GM19351 (cell line): ENCODE measurements around the gene RNFT2.

ENCODE experiments used
- ATAC-seq: cut with Tn5 transposase; IDR thresholded peaks from one replicate; pipeline ENCODE4 v1.9.1; 2021; ENCODE audit warnings: mild to moderate bottlenecking, moderate library complexity; ENCODE audit not compliant: unreplicated experiment

The RNFT2 gene

DNA sequence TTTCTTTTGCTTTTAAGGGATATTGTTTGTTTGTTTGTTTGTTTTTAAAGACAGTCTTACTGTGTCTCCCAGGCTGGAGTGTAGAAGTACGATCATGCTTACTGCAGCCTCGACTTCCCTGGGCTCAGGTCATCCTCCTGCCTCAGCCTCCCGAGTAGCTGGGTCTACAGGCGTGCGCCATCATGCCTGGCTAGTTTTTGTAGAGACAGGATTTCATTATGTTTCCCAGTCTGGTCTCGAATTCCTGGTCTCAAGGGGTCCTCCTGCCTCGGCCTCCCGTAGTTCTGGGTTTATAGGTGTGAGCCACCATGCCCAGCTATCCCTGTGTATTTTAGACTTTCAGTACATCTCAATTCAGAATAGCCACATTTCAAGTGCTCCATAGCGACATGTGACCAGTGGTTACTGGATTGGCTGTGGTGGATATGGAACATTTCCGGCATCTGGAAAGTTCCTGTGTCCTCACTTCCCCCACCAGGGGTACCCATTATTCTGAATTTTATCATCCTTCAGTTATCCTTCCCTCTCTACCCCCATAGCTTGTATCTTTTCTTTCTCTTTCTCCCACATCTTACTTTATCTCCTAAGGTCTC lies 82.0 kb downstream of the RNFT2 start:
- no peak for ATAC-seq

DNA sequence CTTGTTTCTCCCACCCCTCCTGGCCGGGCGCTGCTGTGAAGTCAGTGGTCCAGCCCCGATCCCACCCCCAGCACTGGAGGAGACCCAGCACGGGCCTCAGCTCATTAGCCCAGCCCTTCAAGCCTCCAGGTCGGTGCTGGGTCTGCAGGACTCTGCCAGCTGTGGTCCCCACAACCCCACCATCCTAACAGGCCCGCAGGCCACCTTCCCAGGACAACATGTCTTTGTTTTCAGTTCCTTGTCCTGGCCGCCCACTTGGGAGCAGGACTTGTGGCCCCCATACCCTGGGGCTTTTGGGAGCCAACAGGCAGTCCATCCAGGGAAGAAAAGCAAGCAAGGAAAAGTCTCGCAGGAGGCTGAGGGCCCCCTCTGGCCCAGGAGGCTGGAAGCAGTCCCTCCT lies 83.2 kb downstream of the RNFT2 start:
- no peak for ATAC-seq

DNA sequence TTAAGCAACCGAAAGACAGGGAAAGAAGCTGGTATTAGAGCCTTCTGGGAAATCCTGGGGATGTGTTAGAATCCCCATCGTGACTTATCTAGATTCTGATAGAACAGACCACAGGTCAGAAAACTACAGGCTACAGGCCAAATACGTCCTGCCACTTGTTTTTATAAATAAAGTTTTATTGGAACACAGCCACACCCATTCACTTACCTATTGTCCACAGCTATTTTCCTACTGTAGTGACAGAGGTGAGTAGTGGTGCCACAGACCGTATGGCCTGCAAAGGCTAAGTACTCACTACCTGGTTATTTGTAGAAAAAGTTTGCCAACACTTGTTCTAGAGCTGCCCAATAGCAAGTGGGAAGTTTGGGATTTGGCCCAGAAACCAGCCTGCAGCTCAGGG lies 89.3 kb downstream of the RNFT2 start:
- no peak for ATAC-seq

DNA sequence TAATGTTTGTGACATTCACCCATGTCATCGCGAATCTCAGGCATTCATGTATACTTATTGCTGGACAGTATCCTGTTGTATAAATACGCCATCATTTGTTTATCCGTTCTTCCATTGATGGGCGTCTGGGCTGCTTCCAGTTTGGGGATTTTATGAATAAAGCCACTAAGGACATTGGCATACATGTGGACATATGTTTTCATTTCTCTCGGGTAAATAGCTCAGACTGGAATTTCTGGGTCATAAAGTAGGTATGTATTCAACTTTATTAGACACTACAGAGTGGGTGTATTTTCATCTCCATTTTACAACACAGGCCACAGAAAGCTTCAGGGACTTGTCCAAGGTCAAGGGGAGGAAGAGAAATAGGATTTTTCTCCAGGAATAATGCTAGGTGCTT lies 94.2 kb downstream of the RNFT2 start:
- no peak for ATAC-seq

DNA sequence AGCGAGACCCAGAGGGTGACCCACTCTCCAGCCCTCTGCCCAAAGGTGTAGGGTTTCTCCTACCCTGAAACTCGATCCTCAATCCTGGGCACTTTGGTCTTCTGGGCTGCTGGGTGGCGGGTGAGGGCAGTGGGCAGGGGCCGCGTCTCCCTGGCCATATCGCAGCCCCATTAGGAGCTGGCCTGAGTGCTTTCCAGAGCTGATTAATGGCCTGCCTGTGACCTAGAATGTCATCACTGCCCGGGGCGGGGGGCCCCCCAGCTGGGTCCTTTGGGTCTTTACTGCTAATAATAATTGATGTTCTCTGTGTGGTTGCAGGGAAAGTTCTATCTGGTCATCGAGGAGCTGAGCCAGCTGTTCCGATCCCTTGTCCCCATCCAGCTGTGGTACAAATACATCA lies 95.4 kb downstream of the RNFT2 start:
- ATAC-seq, result no peak

DNA sequence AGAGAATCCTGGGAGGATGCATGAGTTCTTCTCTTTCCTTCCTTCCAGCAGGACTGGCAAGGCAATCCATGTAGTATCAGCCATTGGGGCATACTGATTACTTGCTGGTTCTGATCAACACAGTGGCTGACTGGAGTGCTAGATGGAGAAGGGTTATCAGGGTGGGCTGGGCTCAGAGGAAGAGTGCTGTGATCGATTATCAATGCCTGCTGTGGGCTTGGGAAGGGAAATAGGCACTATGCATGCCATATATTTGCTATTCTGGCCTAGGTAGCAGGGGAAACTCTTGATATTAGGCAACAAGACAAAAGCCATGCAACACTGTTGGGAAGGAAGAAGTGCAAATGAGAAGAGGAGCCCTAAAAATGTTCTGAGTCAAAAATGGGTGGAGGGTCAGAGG lies 97.4 kb downstream of the RNFT2 start:
- ATAC-seq, result no peak

DNA sequence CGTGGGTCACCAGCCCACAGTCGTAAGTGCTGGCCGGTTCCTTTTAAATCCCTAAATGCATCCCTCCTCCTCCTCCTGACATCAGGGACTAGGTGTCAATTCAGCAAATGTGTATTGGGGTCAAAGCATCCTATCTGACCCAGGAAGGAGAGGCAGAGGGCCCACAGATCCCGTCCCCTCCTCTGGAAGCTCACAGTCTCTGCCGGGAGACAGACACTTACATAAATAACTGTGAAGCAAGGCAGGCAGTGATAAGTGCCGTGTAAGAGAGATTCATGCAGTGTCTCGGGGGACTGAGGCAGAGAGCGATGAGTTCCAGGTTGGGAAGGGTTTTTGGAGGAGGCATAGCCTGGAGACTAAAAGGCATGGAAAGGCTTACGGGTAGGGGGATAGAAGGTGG lies 99.0 kb downstream of the RNFT2 start:
- ATAC-seq, result no peak

DNA sequence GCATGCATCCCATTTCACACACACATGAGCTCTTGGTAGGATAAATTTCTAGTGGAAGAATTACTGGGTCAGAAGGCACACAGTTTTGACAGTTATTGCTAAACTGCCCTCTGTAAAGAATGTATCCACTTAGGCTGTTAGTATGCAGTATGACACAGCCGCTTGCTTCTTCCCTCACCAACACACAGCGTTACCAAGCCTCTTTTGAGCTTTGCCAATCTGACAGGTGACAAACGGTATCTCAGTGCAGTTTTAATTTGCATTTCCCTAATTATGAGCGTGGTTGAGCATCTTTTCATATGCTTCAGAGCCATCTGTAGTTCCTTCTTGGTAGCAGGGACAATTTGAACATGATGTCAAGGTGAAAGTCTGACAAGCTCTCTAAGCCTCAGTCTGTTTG lies 100.2 kb downstream of the RNFT2 start:
- no peak for ATAC-seq

DNA sequence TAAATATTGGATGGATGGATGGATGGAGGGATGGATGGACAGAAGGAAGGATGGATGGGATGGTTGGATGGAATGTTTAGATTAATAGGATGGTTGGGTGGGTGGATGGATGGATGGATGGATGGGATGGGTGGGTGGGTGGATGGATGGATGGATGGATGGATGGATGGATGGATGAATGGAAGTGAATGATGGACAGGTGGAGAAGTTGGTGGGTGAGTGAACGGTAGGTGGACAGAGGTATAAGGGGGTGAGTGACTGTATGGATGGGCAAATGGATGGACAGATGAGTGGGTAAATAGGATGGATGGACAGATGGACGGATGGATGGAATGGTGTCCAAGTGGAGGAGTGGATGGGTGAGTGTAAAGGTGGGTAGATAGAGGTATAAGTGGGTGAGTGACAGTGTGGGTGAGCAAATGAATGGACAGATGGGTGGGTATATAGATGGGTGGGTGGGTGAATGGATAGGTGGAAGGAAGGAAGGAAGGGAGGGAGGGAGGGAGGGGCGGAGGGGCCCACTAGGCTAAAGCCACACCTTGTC lies 101.2 kb downstream of the RNFT2 start:
- no peak for ATAC-seq

DNA sequence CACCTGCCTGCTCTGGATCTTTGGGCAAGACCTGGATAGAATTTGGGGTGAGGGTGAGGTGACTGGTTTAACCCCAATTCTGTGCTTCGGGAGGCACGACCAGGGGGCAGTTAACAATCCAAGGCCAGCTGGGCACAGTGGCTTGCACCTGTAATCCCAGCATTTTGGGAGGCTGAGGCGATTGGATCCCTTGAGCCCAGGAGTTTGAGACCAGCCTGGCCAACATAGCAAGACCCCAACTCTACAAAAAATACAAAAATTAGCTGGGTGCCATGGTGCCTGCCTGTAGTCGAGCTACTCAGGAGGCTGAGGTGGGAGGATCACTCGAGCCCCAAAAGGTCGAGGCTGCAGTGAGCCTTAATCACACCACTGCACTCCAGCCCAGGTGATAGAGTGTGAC lies 105.0 kb downstream of the RNFT2 start:
- ATAC-seq, result no peak

DNA sequence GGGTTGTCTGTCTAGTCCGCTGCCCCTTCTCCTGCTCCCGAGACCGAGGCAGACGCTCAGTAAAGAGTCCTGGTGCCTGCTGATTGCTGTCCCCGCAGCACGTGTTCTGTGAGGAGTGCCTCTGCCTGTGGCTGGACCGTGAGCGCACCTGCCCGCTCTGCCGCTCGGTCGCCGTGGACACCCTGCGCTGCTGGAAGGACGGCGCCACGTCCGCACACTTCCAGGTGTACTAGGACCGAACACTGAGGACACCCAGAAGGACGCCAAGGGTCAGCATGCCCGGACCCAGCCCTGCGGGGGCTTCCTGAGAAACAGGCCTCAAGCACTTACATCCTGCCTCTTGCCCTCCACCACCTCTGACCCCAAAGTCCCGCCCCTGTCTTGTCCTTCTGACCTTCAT lies 111.1 kb downstream of the RNFT2 start:
- ATAC-seq, result no peak

DNA sequence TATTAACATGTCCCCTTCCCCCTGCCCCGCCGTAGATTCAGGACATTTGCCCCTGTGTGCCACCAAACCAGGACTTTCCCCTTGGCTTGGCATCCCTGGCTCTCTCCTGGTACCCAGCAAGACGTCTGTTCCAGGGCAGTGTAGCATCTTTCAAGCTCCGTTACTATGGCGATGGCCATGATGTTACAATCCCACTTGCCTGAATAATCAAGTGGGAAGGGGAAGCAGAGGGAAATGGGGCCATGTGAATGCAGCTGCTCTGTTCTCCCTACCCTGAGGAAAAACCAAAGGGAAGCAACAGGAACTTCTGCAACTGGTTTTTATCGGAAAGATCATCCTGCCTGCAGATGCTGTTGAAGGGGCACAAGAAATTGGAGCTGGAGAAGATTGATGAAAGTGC lies 114.2 kb downstream of the RNFT2 start:
- ATAC-seq, result no peak

DNA sequence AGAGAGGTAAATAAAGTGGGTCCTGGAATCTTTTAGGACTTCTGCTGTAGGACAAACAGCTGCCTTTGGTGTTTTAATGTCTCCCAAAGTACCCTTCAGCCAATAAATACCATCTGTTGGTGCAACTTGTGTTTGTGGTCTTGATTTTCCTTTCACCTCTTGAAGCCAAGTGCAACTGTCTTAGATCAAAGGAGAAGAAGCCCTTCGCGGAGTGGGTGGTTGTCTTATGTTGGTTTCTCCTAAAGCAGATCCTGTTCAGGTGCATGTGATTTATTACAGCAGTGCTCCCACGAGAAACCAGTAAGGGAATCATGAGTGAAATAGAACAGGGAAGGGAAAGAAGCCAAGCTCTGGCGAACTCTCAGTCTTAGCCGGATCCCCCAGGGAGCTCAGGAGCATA lies 115.4 kb downstream of the RNFT2 start:
- no peak for ATAC-seq

DNA sequence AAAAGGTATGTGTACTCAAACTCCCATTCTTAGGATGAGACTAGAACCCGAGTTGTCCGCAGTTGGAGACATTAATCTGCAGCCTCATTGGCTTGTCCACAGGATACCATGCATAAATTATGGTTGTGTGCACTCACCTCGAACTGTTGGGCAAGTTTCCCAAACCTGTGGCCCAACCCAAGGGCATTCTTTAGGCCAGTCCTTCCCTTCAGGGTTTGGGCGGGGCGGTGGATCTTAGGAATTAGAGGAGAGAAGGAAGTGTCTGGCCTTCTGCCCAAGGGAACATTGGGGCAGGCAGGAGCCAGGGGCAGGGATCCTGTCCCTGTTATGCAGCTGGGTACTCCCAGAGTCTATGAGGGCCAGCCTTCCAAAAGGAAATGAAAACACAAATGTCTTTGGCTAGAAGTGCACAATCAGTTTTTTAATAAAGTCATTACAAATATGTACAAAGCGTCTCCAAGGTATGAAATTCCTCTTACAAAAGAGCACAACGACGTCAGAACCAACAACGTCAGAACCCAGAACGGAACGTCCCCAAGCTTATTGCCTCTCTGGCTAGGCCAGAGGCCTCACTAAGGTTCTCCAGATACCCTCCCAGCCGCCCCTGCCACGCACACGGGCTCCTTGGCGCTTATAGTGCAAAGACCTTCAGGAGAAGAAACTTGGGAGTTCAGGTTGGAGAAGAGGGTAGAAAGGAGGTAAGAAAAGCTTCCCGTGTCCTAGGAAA lies 117.8 kb downstream of the RNFT2 start:
- ATAC-seq, result no peak

DNA sequence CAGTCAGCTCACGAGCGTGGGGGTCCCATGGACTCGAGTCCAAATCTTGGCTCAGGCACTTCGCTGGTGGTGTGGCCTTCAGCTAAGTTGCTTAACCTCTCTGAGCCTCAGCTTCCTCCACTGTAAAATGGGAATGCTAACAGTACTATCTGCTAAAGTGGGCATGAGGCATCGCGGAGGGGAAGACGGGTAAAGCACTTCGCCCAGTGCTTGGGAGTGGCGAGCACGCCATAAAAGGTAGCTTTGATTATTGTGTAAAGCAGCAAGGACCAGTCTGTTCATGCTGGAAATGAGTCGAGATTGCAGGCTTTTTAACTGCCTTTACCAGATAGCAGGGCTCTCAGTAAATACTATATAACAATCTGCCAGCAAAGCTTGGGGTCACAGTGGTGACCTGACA lies 118.6 kb downstream of the RNFT2 start:
- no peak for ATAC-seq

DNA sequence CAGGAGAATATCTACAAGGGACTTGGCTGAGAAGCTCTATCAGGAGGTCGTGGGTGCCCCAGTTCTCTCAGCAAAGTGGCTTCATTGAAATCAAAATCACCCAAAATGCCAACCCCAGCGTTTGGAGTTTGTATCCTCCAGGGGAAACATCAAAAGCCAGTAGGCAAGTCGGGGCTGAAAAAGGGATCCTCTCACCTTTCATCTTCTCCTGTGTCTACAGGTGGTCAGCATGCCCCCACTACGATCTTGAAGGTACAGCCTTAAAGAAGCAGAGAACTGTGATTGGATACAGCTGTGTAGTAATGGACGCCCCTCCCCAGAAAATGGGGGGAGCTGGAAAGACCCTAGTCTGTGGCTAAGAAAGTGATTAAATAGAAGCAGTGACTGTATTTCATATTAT lies 121.0 kb downstream of the RNFT2 start:
- no peak for ATAC-seq

DNA sequence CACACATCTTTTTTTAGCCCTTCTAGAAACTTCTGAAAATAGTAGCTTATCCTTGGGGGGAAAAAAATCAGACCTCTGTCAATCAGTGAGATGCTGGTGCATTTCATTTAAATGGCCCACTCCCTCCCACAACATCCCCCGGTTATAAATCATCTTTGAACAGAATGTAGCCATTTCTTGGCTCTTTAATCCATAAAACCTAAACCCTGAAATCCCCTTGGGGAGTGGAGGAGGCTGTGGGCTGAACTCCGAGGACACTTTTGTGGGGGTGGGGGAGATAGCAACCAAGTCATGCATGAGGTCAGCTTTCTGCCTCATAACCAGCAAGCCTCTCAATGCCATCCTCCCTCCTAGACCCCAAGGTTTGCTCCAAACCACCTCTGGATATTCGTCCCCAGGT lies 122.1 kb downstream of the RNFT2 start:
- ATAC-seq, result no peak

DNA sequence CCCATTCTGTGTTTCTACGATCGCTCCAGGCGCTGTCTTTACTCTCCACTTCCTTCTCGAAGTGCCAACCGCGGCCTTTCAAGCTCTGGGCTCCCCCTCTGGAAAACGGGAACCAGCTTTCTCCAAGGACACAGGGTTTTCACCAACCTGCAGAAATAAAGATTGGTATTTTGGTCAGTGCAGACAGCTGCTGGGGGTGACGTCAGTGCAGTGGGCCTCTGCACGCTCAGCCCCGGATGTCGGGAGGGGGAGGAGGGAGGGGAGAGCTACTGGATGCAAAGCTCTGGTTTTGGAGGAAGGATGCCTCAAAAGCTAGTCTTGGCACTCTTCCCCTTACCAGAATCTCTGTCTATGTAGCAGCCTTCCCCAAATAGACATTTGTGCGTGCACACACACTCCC lies 123.2 kb downstream of the RNFT2 start:
- peak; percentile 85 for ATAC-seq

DNA sequence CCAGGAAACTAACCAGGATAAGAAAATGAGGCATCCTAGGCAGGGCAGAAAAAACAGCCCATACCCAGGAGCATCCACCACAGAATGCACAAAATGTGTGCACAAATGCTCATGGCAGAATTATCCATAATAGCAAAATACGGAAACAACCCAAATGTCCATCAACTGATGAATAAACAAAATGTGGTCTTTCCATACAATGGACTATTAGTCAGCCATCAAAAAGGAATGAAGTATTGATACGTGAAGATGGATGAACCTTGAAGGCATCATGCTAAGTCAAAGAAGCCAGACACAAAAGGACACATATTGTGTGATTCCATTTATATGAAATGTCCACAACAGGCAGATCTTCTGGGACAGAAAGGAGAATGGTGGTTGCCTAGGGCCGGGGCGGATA lies 124.1 kb downstream of the RNFT2 start:
- ATAC-seq, result no peak

DNA sequence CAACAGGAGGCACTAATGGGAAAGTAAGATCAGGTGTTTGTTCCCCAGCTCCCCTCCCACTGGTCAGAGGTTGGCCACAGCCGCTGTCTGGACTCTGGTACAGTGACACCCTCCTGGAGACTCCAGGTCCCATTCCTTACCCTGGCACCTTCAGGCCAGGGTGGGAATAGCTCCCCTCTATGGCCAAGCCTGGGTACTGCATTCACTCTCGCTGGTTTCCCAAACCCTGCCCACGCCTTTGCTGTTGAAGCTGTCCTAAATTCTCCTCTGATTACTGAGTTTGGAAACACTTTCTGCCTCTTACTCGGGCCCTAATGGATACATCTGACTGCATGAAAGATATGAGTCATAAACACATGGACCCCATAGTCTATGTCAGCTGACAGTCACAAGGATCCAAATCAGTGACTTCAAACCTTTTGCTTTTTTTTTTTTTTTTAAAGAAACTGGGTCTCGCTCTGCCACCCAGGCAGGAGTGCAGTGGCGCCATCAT lies 125.2 kb downstream of the RNFT2 start:
- no peak for ATAC-seq

DNA sequence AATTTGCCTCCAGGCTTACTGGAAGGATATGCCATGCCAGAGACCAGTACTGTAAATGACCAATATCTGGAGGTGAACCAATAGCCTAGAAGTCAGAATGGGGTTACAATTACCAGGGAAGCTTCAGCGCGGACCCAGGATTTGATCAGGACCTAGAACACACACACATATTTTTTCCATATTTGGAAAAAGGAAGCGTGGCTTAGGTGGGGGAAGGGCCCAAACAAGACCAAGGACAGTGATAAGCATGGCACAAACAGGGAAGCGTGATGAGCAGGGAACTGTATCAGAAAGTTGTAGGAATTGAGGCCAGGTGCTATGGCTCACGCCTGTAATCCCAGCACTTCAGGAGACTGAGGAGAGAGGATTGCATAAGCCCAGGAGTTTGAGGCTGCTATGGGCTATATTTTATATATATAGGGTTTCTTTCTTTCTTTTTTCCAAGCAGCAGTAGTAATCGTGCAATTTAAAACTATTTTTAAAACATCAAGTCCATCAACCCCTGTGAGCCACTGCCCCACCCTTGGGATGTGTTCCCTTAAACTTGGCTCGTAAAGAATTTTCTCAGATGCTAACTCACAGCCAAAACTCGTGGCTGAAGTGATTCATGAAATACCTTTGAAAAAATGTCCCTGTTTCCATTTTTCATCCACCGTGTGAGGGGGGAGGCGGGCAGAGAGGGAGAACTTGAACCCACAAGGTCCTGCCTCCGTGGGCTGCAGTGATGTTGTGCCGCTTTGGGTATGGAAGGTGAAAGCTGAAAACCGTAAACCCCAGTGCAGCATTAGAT lies 126.5 kb downstream of the RNFT2 start:
- no peak for ATAC-seq

DNA sequence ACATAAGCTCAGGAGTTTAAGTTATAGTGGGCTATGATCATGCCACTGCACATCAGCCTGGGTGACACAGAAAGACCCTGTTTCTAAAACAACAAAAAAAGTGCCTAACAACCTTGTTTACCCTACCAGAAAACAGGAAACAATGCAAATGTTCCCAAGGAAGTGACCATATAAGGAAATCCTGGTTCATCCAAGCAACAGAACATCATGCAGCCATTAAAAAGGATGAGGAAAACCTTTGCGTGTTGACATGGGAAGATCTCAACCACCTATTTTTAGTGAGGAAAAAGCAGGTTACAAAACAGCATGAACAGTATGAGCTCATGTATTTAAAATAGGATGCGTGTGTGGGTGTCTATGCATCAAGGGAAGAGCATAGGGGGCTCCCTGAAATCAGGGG lies 129.4 kb downstream of the RNFT2 start:
- no peak for ATAC-seq
